C4-2B (cell line): Measurements from ENCODE around the gene SCYL3.

Source experiments
- ZFX ChIP-seq: fragments of 450-650 bp; IDR thresholded peaks from 2 replicates; pipeline ENCODE4 v1.6.1; 2017
- TF ChIP-seq, protein P1 (sequence below): fragments of 450-650 bp; conservative IDR thresholded peaks from 2 replicates; pipeline ENCODE4 v1.5.1; 2017; ENCODE audit warnings: mild to moderate bottlenecking

DNA sequence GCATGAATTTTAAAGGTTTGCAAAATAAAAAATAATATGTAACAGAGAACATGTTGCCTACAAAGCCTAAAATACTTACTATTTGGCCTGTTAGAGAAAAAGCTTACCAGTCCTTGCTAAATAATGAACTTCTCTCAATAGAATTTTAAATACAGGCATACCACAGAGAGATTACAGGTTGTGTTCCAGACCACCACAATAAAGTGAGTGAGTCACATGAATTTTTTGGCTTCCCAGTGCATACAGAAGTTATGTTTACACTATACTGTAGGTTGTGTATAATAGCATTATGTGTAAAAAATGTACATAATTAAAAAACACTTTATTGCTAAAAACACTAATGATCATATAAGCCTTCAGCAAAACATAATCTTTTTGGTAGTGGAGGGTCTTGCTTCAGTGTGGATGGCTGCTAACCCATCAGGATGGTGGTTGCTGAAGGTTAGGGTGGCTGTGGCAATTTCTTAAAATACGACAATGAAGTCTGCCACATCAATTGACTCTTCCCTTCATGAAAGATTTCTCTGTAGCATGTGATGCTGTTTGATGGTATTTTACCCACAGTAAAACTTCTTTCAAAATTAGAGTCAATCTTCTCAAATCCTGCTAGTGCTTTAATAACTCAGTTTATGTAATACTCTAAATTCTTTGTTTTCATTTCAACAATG, 48.6 kb downstream of the SCYL3 start:
- TF ChIP-seq, protein P1, sequence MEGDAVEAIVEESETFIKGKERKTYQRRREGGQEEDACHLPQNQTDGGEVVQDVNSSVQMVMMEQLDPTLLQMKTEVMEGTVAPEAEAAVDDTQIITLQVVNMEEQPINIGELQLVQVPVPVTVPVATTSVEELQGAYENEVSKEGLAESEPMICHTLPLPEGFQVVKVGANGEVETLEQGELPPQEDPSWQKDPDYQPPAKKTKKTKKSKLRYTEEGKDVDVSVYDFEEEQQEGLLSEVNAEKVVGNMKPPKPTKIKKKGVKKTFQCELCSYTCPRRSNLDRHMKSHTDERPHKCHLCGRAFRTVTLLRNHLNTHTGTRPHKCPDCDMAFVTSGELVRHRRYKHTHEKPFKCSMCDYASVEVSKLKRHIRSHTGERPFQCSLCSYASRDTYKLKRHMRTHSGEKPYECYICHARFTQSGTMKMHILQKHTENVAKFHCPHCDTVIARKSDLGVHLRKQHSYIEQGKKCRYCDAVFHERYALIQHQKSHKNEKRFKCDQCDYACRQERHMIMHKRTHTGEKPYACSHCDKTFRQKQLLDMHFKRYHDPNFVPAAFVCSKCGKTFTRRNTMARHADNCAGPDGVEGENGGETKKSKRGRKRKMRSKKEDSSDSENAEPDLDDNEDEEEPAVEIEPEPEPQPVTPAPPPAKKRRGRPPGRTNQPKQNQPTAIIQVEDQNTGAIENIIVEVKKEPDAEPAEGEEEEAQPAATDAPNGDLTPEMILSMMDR, result no peak
- TF ChIP-seq ZFX, result no peak
